Ishikawa (cell line): ENCODE data around the gene CCDC141.

Experiments used
- CEBPB ChIP-seq: IDR thresholded peaks from 2 replicates; pipeline ENCODE4 v1.6.1; 2012
- TCF12 ChIP-seq: IDR thresholded peaks from 2 replicates; pipeline ENCODE4 v1.6.1; 2012; ENCODE audit warnings: low read depth
- USF1 ChIP-seq: IDR thresholded peaks from 2 replicates; pipeline ENCODE4 v1.6.1; 2012
- YY1 ChIP-seq: IDR thresholded peaks from 2 replicates; pipeline ENCODE4 v1.6.1; 2012; ENCODE audit warnings: low read depth

DNA sequence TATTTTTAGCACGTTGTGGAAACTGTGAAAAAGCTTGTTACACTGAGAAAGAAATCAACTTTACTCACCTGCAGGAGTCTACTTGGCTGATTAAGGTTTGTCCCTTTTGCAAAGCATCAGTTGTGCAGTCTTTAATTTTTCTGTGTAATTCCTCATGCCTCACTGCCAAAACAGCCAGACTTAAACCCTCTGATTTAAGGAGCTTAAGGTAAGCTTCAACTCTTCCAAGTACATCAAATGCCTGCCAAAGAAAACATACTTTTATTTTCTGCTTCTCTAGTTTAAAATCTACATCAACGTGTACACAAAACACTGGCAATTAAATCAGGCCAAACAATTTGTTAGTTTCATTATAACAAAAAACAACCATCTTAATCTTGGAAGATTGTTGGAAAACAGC lies 144.7 kb downstream of the CCDC141 start:
- TF ChIP-seq YY1 (no peak), TCF12 (no peak), USF1 (no peak), CEBPB (no peak)
